MG63 (cell line): ENCODE measurements around the gene ST7. TPM values are rescaled to one million over a fixed set of nuclear protein-coding genes. Genes with fewer than 3 reads are reported as not detected.
A peak's percentile ranks its signal among the peaks of the same experiment; 100 is the strongest.
"Not testable (repeated sequence)": the region's sequence is repeated elsewhere in the genome, so short reads cannot be mapped to it uniquely, and the experiment has no call there.

Experiments used
- DNase-seq: peaks from one replicate; pipeline ENCODE4 v3.0.0-alpha.2; 2020
- H3K27me3 ChIP-seq: fragments of 250-450 bp; sonication (Bioruptor Pico); 2 replicates; pipeline ENCODE4 v1.5.1; 2020; ENCODE audit warnings: mild to moderate bottlenecking, moderate library complexity
- H3K36me3 ChIP-seq: fragments of 250-450 bp; sonication (Bioruptor Pico); 2 replicates; pipeline ENCODE4 v1.5.1; 2020; ENCODE audit warnings: mild to moderate bottlenecking, moderate library complexity
- H3K4me3 ChIP-seq: fragments of 250-450 bp; sonication (Bioruptor Pico); 2 replicates; pipeline ENCODE4 v1.5.1; 2020; ENCODE audit warnings: mild to moderate bottlenecking, moderate library complexity
- H3K9me3 ChIP-seq: fragments of 250-450 bp; sonication (Bioruptor Pico); 2 replicates; pipeline ENCODE4 v1.5.1; 2020; ENCODE audit warnings: mild to moderate bottlenecking, moderate library complexity
- total RNA-seq: library from RNA; depleted of rRNA; stranded (reverse); fragments of >200 nt; shearing (Covaris generic); gene quantifications from 2 replicates; pipeline ENCODE4 v1.2.3, GENCODE V29; 2014; ENCODE audit warnings: low replicate concordance

Gene ST7
- total RNA-seq, 1 experiment from 2014 or later, result 14.4 TPM

DNA sequence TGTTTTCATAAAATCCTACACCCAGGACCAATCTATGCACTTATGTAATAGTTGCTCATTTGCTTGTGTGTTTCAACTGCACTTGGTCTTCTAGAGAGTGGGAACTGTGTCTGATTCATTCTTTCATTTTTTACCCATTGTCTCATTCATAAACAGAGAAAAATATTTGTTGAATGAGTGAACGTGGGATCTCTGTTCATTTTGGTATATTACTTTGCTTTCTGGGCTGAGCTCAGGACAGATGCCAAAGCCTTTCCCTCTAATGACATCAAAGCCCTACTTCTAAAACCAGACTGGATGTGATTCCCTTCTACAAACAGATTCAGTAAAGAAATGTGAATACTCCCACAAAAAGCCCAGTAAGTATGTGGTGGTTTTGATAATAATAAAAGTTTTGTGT lies 145.2 kb downstream of the ST7 start:
- Histone ChIP-seq H3K36me3 (no peaks in the 10 kb centered on the region; the same call in 1 of the 2 replicates), H3K27me3 (no peaks in the 10 kb centered on the region), H3K9me3 (peaks cover 5% of the 10 kb centered on the region; the same call in 1 of the 2 replicates), H3K4me3 (no peak overlapping the region)
- DNase-seq, result peak; percentile 60

DNA sequence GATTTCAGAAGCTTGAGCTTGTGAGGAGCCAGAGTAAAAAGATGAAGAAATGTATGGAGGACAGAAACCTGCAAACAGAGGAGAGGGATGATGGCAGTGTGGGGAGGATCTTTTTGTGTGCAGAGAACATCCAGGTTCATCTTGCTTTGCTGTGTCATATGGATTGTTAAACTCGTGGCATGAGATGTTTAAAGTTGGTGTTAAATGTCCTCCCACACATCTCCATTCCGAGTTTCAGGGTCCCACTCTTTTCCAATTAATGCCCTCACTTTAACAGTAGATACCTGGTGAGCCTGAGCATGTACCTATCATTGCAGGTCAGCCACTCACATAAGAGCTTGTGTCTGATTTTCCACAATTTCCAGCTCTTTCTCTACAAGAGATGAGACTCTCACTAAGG lies 147.7 kb downstream of the ST7 start:
- no peaks in the 10 kb centered on the region for H3K27me3 ChIP-seq
- DNase-seq, result no peak
- H3K9me3 ChIP-seq, result peaks cover 5% of the 10 kb centered on the region; the same call in 1 of the 2 replicates
- H3K36me3 ChIP-seq, result no peaks in the 10 kb centered on the region; the same call in 1 of the 2 replicates
- H3K4me3 ChIP-seq, result no peak overlapping the region

DNA sequence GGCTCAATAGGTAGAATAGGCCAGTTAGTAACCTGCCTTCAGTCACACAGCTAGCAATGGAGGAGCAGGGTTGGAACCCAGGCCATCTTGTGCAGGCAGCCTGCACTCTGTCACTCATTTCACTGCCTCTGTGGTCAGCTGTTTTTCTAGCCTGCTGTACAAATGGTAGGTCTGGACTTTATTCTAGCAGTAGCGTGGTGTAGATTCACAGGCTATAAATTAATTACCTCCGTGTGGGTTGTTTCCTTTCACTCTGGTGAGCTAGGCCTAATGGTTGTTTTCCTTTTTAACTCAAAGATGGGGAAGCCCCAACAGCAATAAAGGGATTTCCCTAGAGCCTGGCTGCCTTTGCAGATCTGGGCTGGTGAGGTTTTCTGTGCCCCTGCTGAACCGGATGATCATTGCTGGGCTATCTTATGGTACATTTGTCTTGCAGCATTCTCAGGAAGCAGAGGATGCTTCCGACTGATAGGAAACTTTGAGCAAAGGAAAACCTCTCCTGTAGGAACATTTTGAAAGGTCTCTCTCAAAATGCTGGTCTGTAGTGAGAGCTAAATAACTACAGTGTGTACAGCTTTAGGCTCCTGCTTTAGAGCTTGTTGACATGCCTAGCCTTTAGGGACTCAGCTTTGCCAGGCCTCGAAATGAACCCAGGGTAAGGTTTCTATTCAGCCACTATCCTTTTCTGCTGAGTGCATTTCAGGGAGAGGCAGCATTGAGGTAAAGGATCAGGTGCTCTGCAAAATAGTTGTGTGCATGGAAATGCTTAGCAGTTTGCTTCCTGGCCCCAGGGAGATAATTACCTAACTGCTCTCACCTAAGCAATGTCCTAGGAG lies 157.4 kb downstream of the ST7 start:
- H3K36me3 ChIP-seq, result no peaks in the 10 kb centered on the region
- H3K27me3 ChIP-seq, result no peaks in the 10 kb centered on the region
- H3K9me3 ChIP-seq, result no peaks in the 10 kb centered on the region
- no peak overlapping the region for H3K4me3 ChIP-seq
- no peak for DNase-seq

- Histone ChIP-seq H3K27me3 (no peaks in the 10 kb centered on the region), H3K9me3 (no peaks in the 10 kb centered on the region), H3K4me3 (no peak overlapping the region), H3K36me3 (no peaks in the 10 kb centered on the region)
- DNase-seq, result no peak
Measured at GRCh38 chr7:117111535-117111934, 158.2 kb downstream of the ST7 start.

GRCh38 chr7:117112640-117113039 lies 159.3 kb downstream of the ST7 start:
- no peaks in the 10 kb centered on the region for H3K27me3 ChIP-seq

GRCh38 chr7:117113871-117114270 lies 160.6 kb downstream of the ST7 start:
- Histone ChIP-seq H3K36me3 (no peaks in the 10 kb centered on the region), H3K27me3 (no peaks in the 10 kb centered on the region), H3K4me3 (no peak overlapping the region), H3K9me3 (no peaks in the 10 kb centered on the region)
- DNase-seq, result no peak

More at GRCh38 chr7:117112640-117113039, 159.3 kb downstream of the ST7 start:
- no peaks in the 10 kb centered on the region for H3K36me3 ChIP-seq
- no peak overlapping the region for H3K4me3 ChIP-seq
- no peaks in the 10 kb centered on the region for H3K9me3 ChIP-seq
- no peak for DNase-seq

DNA sequence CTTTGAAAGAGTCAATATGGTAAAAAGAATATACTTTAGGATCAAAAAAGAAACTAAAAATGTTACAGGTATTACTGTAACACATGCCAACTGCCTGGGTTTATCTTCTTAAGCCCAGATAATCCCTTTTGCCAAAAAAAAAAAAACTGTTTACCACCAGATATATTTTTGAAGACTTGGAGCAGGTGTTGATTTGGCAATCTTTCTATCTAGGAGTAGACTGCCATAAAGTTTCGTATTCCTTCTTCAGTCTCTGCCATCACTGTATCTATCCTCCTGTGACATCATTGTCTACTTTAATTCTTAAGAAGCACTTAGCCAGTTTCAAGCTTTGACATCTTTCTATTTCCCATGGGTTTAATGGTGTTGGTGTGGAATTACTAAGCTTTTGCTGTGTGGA lies 161.0 kb downstream of the ST7 start:
- Histone ChIP-seq H3K36me3 (no peaks in the 10 kb centered on the region), H3K27me3 (no peaks in the 10 kb centered on the region), H3K9me3 (no peaks in the 10 kb centered on the region), H3K4me3 (no peak overlapping the region)
- DNase-seq, result no peak

DNA sequence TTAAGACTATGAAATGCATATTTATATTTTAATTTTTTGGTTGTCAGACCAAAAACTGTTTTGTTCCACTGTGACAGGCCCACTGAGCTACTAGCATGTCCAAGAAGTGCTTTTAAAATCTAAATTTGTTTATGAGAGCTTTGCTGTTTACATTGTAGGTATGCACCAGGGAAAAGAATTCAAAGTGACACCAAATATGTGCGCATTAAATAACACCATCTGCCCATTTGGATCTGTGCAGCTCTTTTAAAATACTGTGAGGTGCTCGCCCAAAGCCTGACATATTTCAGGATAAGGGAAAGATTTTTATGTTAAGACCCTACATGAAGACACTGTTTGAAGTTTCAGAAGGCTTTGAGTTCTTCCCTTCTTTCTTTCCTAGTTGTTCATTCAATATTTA lies 162.9 kb downstream of the ST7 start:
- H3K9me3 ChIP-seq, result no peaks in the 10 kb centered on the region
- no peaks in the 10 kb centered on the region for H3K27me3 ChIP-seq
- no peaks in the 10 kb centered on the region for H3K36me3 ChIP-seq
- no peak overlapping the region for H3K4me3 ChIP-seq
- no peak for DNase-seq

DNA sequence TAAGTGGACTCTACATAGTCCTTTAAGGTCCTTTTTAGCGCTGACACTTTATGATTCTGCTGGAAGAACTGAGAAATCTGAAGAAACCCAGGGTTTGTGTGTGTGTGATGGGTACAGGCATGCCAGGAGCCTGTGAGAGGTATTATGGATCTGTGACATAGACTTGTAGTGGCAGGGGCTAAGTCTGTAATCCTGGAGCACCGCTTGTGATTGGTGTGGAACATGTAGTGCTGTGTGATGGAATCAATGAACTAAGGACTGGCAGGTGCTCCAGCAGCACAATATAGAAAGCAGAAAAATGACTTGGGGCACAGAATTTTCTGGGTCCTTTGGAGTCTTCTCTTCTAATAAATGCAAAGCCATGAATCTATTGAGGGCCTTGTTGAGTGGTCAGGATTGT lies 163.9 kb downstream of the ST7 start:
- H3K27me3 ChIP-seq, result no peaks in the 10 kb centered on the region
- no peak for DNase-seq
- no peaks in the 10 kb centered on the region for H3K9me3 ChIP-seq
- H3K36me3 ChIP-seq, result no peaks in the 10 kb centered on the region
- H3K4me3 ChIP-seq, result no peak overlapping the region

GRCh38 chr7:117118579-117119180 lies 165.4 kb downstream of the ST7 start:
- Histone ChIP-seq H3K36me3 (no peaks in the 10 kb centered on the region), H3K9me3 (no peaks in the 10 kb centered on the region), H3K4me3 (no peak overlapping the region), H3K27me3 (no peaks in the 10 kb centered on the region)
- DNase-seq, result no peak

- Histone ChIP-seq H3K4me3 (no peak overlapping the region), H3K36me3 (no peaks in the 10 kb centered on the region), H3K9me3 (no peaks in the 10 kb centered on the region), H3K27me3 (no peaks in the 10 kb centered on the region)
- DNase-seq, result peak; percentile 51
Measured at GRCh38 chr7:117119192-117119924, 166.1 kb downstream of the ST7 start.

- H3K4me3 ChIP-seq, H3K9me3 ChIP-seq, DNase-seq, H3K36me3 ChIP-seq, H3K27me3 ChIP-seq: not testable (repeated sequence)
Measured at GRCh38 chr7:117120321-117120720, 167.0 kb downstream of the ST7 start.

DNA sequence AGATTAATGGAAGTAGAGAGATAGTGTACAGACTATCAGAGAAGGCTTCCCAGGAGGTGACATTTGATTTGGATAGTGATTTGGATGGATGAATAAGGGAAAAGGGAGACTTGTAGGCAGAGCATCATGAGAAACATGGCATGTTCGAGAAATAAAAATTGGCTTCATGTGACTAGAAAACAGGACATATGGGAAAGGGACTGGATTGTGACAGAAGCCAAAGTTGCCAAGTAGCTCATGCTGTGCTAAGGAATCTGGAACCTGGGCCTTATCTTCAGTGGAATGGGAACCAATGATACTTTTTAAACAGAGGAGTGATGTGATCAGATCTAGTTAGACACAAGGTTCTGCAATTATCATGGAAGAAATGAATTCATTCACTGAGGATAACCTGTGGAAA lies 168.7 kb downstream of the ST7 start:
- H3K4me3 ChIP-seq, H3K36me3 ChIP-seq, H3K9me3 ChIP-seq, DNase-seq, H3K27me3 ChIP-seq: not testable (repeated sequence)

DNA sequence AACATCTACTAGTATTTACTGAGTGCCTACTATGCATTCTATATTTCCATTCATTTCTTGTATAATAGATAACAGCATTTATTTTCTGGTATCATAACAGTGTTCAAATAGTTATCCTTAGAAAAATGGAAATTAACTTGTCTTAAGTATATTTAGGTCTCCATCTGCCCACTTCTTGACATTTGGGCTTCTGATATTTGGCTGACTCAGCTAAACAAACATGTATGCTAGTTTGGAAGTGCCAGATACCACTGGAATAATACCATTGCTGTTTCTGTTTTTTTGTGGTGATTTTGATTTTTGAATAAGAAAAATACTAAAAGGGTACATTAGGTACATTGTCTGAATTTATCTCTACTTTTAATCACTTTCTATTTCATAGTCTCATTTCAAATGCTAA lies 169.2 kb downstream of the ST7 start:
- Histone ChIP-seq H3K36me3 (no peaks in the 10 kb centered on the region), H3K9me3 (no peaks in the 10 kb centered on the region), H3K27me3 (no peaks in the 10 kb centered on the region), H3K4me3 (no peak overlapping the region)
- no peak for DNase-seq

DNA sequence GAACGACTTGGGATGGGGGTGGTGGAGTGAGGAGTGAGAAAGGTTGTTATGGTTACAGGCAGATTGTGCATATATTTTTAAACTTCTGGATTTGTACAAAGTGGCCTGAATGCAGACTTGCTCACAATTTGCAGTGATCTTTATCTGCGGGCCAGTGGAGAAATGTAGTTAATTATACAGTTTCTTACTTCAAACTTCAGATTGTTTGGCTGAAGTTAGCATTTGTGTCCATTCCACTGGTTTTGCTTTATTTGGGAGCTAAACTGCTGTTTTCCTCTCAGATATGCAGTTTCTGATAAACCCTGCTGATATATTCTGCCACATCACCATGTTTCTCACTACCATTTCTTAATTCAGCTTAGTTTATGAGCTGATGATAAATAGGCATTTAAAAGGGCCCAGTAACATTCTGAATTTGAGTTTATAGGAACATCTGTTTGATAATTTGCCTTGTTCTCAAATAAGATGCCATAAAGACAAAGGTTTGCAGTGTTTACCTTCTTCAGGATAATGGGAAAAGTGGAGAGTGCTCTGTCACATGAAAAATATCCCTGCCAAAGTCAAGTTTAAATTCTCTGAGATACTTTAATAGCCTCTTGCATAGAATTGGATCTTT lies 170.1 kb downstream of the ST7 start:
- Histone ChIP-seq H3K4me3 (no peak overlapping the region), H3K9me3 (no peaks in the 10 kb centered on the region), H3K27me3 (no peaks in the 10 kb centered on the region), H3K36me3 (no peaks in the 10 kb centered on the region)
- no peak for DNase-seq

DNA sequence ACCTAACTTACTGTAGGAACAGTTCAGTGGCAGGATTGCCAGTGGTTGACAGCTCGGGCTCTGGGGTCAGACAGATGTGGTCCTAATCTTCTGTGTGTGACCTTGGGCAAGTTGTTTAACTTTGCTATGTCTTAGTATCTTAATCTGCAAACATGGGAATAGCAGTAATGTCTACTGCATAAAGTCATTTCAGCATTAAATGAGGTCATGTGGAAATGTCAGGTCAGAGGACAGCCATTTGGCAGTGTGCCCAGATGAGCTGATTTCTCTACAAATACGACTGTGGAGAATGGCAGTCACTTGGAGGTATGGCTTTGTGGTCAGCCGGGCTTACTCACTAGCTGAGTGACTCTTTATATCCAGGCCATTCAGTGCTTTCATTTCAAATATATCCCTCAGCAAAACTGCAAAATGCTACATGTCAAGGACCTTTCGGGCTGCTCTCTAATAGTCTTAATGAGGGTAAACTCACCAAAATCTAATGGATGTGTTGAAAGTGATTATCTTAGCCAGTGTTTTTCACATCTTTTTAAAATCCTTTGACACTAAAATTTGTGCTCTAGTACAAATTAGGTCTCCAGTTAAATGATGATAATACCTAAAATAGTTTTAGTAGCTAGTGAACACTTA lies 171.4 kb downstream of the ST7 start:
- Histone ChIP-seq H3K4me3 (no peak overlapping the region), H3K9me3 (no peaks in the 10 kb centered on the region), H3K27me3 (no peaks in the 10 kb centered on the region), H3K36me3 (no peaks in the 10 kb centered on the region)
- peak; percentile 85 for DNase-seq

DNA sequence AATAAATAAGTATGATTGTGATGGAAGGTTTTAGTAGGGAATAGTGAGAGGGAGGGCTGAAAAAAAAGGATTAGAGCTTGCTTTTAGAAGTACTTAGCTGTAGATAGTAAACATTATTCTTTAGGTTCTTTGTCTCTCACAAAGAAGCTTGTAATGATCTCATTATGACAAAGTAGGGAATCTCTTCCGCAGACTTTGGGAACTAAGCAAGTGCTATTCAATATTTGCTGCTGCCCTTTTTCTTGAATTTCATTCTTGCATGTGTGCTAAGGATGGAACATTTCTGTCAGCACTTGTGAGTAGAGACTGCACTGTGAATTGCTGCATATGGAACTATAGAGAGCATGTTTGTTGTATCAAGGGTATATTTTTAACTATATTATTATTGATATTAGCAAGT lies 173.4 kb downstream of the ST7 start:
- H3K36me3 ChIP-seq, result no peaks in the 10 kb centered on the region
- no peak overlapping the region for H3K4me3 ChIP-seq
- H3K27me3 ChIP-seq, result no peaks in the 10 kb centered on the region
- no peak for DNase-seq
- no peaks in the 10 kb centered on the region for H3K9me3 ChIP-seq
